CD14-positive monocyte (primary cell): ENCODE measurements around the gene ZNF768. TPM values are rescaled to one million over a fixed set of nuclear protein-coding genes. Genes with fewer than 3 reads are reported as not detected.

Experiments
- DNase-seq, 3 donors: peaks; one replicate each; pipeline ENCODE4 v3.0.0-alpha.2; 2011 to 2022
- H2AFZ ChIP-seq: 2 replicates; pipeline ENCODE4 v1.6.0; 2012; ENCODE audit warnings: mild to moderate bottlenecking, low read depth, low read length, inconsistent platforms; ENCODE audit not compliant: insufficient read depth, poor library complexity, severe bottlenecking
- H3K27ac ChIP-seq, 2 donors: 1 replicate in 1 of 2; 2 replicates in 1 of 2; pipeline ENCODE4 v1.5.1; 2012 to 2013; ENCODE audit warnings: low read length in 2 of 2, control low read depth in 1 of 2, inconsistent platforms in 1 of 2, low read depth in 1 of 2, mild to moderate bottlenecking in 1 of 2
- H3K27me3 ChIP-seq, 2 donors: one replicate each; pipeline versions ENCODE4 v1.6.0 to v1.6.1; 2011 to 2013; ENCODE audit warnings: low read length in 2 of 2; ENCODE audit not compliant: control insufficient read depth in 2 of 2, insufficient read depth in 2 of 2
- H3K36me3 ChIP-seq, 2 donors: replicated peaks in 1 of 2; 1 replicate in 1 of 2; 2 replicates in 1 of 2; pipeline versions ENCODE4 v1.5.1 to v1.6.1; 2012 to 2013; ENCODE audit warnings: low read length in 2 of 2, control low read depth in 1 of 2, inconsistent platforms in 1 of 2, mild to moderate bottlenecking in 1 of 2; ENCODE audit not compliant: insufficient read depth in 2 of 2, control insufficient read depth in 1 of 2
- H3K4me1 ChIP-seq, 2 donors: 1 replicate in 1 of 2; 2 replicates in 1 of 2; pipeline versions ENCODE4 v1.5.1 to v1.6.1; 2012 to 2013; ENCODE audit warnings: low read length in 2 of 2, control low read depth in 1 of 2, inconsistent platforms in 1 of 2, mild to moderate bottlenecking in 1 of 2, moderate library complexity in 1 of 2; ENCODE audit not compliant: insufficient read depth in 2 of 2, control insufficient read depth in 1 of 2
- H3K4me2 ChIP-seq: replicated peaks from 2 replicates; pipeline ENCODE3; 2012; ENCODE audit warnings: low read length, moderate library complexity, mild to moderate bottlenecking; ENCODE audit not compliant: poor library complexity, severe bottlenecking; ENCODE audit errors: extremely low read depth
- H3K4me3 ChIP-seq, 3 experiments: fragments of 200-600 bp in 1 of 3; sonication (generic) in 1 of 3; replicated peaks in 1 of 3; 1 replicate in 2 of 3; 2 replicates in 1 of 3; pipeline ENCODE4 v1.5.1; 2011 to 2013; ENCODE audit warnings: low read length in 3 of 3, mild to moderate bottlenecking in 3 of 3, control low read depth in 2 of 3, low read depth in 2 of 3, inconsistent platforms in 1 of 3, moderate library complexity in 1 of 3
- H3K79me2 ChIP-seq: 2 replicates; pipeline ENCODE4 v1.6.0; 2012; ENCODE audit warnings: mild to moderate bottlenecking, control low read depth, inconsistent platforms, low read length, moderate library complexity; ENCODE audit not compliant: insufficient read depth
- H3K9ac ChIP-seq: 2 replicates; pipeline ENCODE4 v1.6.0; 2017; ENCODE audit warnings: low read length, mild to moderate bottlenecking; ENCODE audit not compliant: insufficient read depth, poor library complexity, severe bottlenecking
- H3K9me3 ChIP-seq, 2 donors: replicated peaks in 1 of 2; 1 replicate in 1 of 2; 2 replicates in 1 of 2; pipeline versions ENCODE4 v1.5.1 to v1.6.1; 2012 to 2013; ENCODE audit warnings: low read length in 2 of 2, control low read depth in 1 of 2; ENCODE audit not compliant: control insufficient read depth in 1 of 2, insufficient read depth in 1 of 2
- H4K20me1 ChIP-seq: 2 replicates; pipeline ENCODE4 v1.6.0; 2012; ENCODE audit warnings: mild to moderate bottlenecking, low read length, control low read depth, moderate library complexity; ENCODE audit not compliant: insufficient read depth
- H3K27ac Mint-ChIP-seq, 7 donors: one replicate each; pipeline ENCODE4 v1.8.0; 2020; ENCODE audit warnings: mild to moderate bottlenecking in 7 of 7, mixed read lengths in 7 of 7, moderate library complexity in 6 of 7, inconsistent platforms in 2 of 7
- H3K27me3 Mint-ChIP-seq, 3 donors: one replicate each; pipeline ENCODE4 v1.8.0; 2021 to 2022; ENCODE audit warnings: low read depth in 3 of 3, mild to moderate bottlenecking in 3 of 3, mixed read lengths in 3 of 3, moderate library complexity in 3 of 3, inconsistent platforms in 1 of 3
- H3K36me3 Mint-ChIP-seq, 2 donors: one replicate each; pipeline ENCODE4 v1.8.0; 2020; ENCODE audit warnings: mixed read lengths in 2 of 2, inconsistent platforms in 1 of 2, mild to moderate bottlenecking in 1 of 2
- H3K4me1 Mint-ChIP-seq: one replicate; pipeline ENCODE4 v1.8.0; 2020; ENCODE audit warnings: mild to moderate bottlenecking, mixed read lengths
- H3K4me3 Mint-ChIP-seq, 2 donors: one replicate each; pipeline ENCODE4 v1.8.0; 2020; ENCODE audit warnings: mild to moderate bottlenecking in 2 of 2, mixed read lengths in 2 of 2, moderate library complexity in 1 of 2
- H3K9me3 Mint-ChIP-seq, 7 donors: one replicate each; pipeline ENCODE4 v1.8.0; 2020 to 2022; ENCODE audit warnings: mixed read lengths in 7 of 7, mild to moderate bottlenecking in 6 of 7, moderate library complexity in 6 of 7, inconsistent platforms in 2 of 7
- WGBS: methylation state at CpG from one replicate; pipeline ENCODE4 v1.1.5; 2013; ENCODE audit warnings: missing lambda C conversion rate; ENCODE audit not compliant: insufficient coverage; 5-methylcytosine and 5-hydroxymethylcytosine counted together
- intact Hi-C, 2 donors: fragments of 100-400 bp; cut with micrococcal nuclease; formaldehyde crosslinking; loops; one replicate each; pipeline versions ENCODE4 v1.15.0 to v1.15.1; 2023
- polyA plus RNA-seq, 3 donors: library from polyadenylated mRNA; depleted of rRNA in 1 of 3; unstranded in 2 of 3; stranded (reverse) in 1 of 3; fragments of 300-500 nt in 2 of 3; fragments of >200 nt in 1 of 3; fragmentation: Illumina TruSeq in 2 of 3; gene quantifications; 1 replicate in 2 of 3; 2 replicates in 1 of 3; pipeline ENCODE4 v1.2.3, GENCODE V29; 2012 to 2021
- TF ChIP-seq, protein P1 (sequence below): fragments of 200-600 bp; IDR thresholded peaks from one replicate; pipeline ENCODE4 v1.8.0; 2022; ENCODE audit warnings: antibody characterized with exemption, mild to moderate bottlenecking

The ZNF768 gene
- polyA plus RNA-seq, 3 donors = 2.8 to 13.4 (median 3.0) TPM

DNA sequence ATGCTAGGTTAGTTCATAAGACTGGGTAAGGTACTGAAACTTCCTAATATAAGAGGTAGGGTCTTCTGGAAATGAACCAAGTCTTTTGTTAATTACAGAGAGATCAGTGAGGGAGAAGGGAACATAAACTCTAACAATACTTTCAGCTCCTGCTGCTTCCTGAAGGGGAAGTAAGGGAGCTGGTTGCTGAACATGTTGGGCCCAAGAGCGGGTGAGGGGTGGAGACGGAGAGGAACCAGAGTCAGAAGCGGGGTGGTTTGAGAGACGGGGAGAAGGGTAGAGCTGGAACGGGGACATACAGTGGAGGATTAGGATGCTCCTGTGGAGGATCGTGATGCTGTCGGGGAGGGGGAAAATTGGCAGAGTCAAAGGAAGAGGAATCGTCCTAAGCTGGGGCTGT, 19.7 kb upstream of the ZNF768 start:
- Histone ChIP-seq H4K20me1 (no peaks in the 10 kb centered on the region), H3K4me1 (peaks cover 12 to 18% of the 10 kb centered on the region in 2 donors), H3K4me3 (peak overlapping the region; percentile 17 to 65 (median 29)), H3K4me2 (peak overlapping the region; percentile 64), H2AFZ (peak overlapping the region; percentile 74), H3K9me3 (no peaks in the 10 kb centered on the region), H3K9ac (peak overlapping the region; percentile 47), H3K36me3 (no peaks in the 10 kb centered on the region), H3K27ac (no peak overlapping the region), H3K27me3 (no peaks in the 10 kb centered on the region), H3K79me2 (no peaks in the 10 kb centered on the region)
- TF ChIP-seq, protein P1, sequence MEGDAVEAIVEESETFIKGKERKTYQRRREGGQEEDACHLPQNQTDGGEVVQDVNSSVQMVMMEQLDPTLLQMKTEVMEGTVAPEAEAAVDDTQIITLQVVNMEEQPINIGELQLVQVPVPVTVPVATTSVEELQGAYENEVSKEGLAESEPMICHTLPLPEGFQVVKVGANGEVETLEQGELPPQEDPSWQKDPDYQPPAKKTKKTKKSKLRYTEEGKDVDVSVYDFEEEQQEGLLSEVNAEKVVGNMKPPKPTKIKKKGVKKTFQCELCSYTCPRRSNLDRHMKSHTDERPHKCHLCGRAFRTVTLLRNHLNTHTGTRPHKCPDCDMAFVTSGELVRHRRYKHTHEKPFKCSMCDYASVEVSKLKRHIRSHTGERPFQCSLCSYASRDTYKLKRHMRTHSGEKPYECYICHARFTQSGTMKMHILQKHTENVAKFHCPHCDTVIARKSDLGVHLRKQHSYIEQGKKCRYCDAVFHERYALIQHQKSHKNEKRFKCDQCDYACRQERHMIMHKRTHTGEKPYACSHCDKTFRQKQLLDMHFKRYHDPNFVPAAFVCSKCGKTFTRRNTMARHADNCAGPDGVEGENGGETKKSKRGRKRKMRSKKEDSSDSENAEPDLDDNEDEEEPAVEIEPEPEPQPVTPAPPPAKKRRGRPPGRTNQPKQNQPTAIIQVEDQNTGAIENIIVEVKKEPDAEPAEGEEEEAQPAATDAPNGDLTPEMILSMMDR = no peak
- intact Hi-C loops = no loop called here
- Mint-ChIP-seq H3K27me3 (no peaks in the 10 kb centered on the region), H3K4me1 (peaks cover 19% of the 10 kb centered on the region), H3K36me3 (peaks cover 1 to 4% of the 10 kb centered on the region in 2 donors), H3K4me3 (peak overlapping the region; percentile 85 to 93), H3K9me3 (no peaks in the 10 kb centered on the region), H3K27ac (peak overlapping the region; percentile 5 to 90 (median 59))
- WGBS = 7% methylated on average over 7 of the region's 8 CpGs
- peak in 2 of 3 donors; percentile 32 to 37 for DNase-seq

DNA sequence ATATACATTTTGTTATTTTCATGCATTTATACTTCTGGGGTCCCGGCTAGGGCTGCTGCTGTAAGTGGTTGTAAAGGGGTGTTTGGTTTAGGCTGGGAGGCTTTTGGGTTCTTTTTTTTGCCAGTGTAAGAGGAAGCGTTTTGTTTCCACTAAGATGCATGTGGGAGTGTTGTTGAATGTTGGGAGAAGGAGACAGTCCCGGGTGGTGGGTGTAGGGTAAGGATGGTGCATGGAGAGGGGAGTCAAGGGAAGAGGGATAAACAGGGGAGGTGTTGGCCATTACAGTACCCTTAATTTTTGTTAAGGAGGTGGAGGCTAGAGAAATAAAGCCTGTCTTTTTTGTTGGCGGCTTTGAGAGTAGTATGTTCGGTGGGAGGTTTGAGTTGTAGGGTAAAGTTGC, 16.7 kb upstream of the ZNF768 start:
- H3K9ac ChIP-seq = no peak overlapping the region
- TF ChIP-seq, protein P1 = no peak
- no peak overlapping the region for H3K4me2 ChIP-seq
- DNase-seq = no peak
- H2AFZ ChIP-seq = no peak overlapping the region
- Mint-ChIP-seq H3K4me1 (peaks cover 21% of the 10 kb centered on the region), H3K27me3 (peaks cover 0 to 1% (median 0%) of the 10 kb centered on the region in 3 donors), H3K9me3 (no peaks in the 10 kb centered on the region), H3K27ac (no peak overlapping the region), H3K36me3 (no peaks in the 10 kb centered on the region), H3K4me3 (no peak overlapping the region)
- H3K4me1 ChIP-seq = peaks cover 12 to 18% of the 10 kb centered on the region in 2 donors
- no peaks in the 10 kb centered on the region for H4K20me1 ChIP-seq
- intact Hi-C loops = no loop called here
- no peak overlapping the region for H3K4me3 ChIP-seq
- H3K9me3 ChIP-seq = no peaks in the 10 kb centered on the region
- no peak overlapping the region for H3K27ac ChIP-seq
- H3K36me3 ChIP-seq = no peaks in the 10 kb centered on the region
- 93% methylated on average over 5 of the region's 5 CpGs for WGBS
- no peaks in the 10 kb centered on the region for H3K27me3 ChIP-seq
- H3K79me2 ChIP-seq = no peaks in the 10 kb centered on the region
